Measurements from ENCODE around the gene COX8C.

DNA sequence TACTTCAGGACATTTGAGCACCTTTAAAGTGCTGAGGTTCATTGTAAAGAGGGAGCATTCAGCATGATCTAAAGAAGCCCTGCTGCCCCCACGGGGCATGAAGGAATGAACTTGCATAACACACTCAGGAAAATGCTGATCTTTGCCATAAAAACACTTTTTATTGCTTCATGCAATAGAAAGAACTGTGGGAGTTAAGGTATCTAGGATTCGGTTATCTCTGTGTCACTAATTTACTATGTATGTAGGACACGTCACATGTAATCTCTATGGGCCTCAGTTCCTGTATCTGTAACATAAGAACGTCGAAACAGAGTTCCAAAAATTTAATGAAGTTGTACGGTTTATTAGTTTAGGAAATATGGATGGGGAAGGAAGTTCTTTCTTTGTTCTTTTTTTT is 47.1 kb upstream of the COX8C start:
- TF ChIP-seq POLR2A (IDR thresholded peaks at IDR 0.05; ENCODE audit: low read length) (no peak), GATA1 (IDR thresholded peaks at IDR 0.05; ENCODE audit: low read depth, low read length) (no peak)
